ENCODE measurements around the gene RNPS1.

Gene RNPS1

DNA sequence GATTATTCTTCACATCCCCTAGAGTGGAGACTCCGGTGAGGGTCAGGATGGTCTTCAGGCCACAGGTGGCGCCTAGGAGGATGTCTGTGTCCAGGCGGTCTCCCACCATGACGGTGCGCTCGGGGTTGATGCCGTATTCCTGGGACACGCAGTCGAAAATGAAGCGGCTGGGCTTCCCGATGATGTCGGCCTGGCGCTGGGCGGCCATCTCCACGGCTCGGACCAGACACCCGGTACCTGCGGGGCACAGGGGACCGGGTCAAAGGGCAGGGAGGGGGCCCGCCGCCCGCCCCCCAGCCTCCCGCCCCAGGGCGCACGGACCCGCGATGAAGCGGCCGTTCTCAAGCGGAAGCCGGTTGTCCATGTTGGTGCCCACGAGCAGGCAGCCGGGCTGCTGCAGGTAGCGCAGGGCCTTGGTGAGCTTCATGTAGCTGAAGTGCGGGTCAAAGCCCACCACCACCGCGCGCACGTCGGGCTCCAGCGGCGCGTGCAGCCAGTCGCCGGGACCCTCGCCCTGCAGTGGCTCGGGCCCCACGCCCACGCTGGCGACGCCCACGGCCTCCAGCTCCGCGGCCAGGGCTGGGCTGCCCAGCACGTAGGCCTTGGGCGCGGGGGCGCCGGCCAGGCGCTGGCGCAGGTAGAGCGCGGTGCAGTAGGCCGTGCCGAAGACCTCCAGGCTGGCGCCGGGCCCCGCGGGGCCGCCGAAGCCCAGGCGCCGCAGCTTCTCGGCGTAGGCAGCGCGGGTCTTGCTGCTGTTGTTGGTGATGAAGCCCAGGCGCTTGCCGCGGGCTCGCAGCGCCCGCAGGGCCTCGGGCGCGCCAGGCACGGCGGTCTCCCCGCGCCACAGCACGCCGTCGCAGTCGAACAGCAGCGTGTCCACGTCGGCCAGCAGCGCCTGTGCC, 53.9 kb downstream of the RNPS1 start:
- TF ChIP-seq, protein P1, sequence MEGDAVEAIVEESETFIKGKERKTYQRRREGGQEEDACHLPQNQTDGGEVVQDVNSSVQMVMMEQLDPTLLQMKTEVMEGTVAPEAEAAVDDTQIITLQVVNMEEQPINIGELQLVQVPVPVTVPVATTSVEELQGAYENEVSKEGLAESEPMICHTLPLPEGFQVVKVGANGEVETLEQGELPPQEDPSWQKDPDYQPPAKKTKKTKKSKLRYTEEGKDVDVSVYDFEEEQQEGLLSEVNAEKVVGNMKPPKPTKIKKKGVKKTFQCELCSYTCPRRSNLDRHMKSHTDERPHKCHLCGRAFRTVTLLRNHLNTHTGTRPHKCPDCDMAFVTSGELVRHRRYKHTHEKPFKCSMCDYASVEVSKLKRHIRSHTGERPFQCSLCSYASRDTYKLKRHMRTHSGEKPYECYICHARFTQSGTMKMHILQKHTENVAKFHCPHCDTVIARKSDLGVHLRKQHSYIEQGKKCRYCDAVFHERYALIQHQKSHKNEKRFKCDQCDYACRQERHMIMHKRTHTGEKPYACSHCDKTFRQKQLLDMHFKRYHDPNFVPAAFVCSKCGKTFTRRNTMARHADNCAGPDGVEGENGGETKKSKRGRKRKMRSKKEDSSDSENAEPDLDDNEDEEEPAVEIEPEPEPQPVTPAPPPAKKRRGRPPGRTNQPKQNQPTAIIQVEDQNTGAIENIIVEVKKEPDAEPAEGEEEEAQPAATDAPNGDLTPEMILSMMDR (IDR thresholded peaks at IDR 0.05; ENCODE audit: insufficient read depth, missing control alignments), result no peak
- FAIRE-seq (no peak), DNase-seq (ENCODE audit: insufficient read length, low spot score) (no peak)

DNA sequence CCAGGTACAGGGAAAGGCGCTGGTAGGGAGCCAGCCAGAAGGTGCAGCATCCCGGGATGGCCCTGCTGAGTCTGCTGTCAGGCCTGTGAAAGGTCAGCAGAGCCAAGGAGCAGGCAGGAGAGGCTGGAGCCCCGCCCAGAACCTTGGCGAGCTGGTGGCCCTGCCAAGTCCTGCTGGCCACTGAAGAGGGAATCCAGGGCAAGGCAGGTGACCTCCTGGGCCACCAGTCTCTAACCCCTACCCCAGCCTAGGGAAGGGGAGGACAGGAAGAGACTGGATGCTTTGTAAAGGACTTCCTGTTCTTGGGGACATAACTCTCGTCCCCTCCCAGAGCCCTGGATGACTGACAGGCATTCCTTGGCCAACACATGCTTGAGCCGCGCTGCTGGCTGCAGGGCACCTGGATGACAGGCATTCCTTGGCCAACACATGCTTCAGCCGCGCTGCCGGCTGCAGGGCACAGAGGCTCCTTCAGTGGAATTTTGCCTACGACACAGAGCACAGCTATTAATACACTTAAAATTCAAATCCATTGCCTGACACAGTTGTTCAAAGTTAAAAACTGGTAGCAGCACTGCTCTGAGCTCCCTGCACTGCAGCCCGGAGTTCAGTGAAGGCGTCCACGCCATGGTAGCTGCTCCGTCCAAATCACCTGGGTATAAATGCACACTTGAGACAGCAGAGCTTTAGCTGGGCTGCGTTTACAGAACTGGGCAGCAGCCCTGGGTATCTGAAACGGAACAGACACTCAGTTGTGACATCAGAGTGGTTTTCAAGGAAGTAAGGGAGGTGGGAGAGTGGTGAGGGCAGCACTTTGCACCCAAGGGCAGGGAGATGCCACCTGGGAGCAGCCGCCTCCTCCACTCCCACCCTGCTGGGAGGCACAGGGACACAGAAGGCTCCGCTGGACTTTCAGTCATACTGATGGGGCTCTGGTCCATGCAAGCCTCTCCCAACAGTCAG, 55.3 kb downstream of the RNPS1 start:
- FAIRE-seq (no peak), DNase-seq (ENCODE audit: insufficient read length, low spot score) (no peak)
- TF ChIP-seq, protein P1 (IDR thresholded peaks at IDR 0.05; ENCODE audit: insufficient read depth, missing control alignments), result no peak

DNA sequence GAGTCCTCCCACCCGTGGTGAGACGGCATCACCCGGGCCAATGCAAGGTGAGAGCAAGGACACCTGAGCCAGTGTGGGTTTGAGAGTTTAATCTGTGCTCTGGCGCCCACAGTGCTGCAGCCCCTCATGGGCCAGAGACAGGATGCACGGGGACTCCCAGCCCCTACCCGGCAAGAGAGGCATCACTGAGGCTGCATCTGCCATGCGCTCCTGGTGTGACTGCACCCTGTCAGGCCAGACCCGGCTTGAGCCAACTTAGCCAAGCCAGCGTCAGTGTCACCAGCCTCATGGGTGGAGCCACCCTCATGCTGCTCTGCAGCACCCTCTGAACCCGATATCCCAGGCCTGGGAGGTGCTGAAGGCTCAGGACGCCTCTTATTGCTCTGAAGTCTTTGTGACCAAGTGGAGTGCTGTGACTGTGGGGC, 56.0 kb downstream of the RNPS1 start:
- DNase-seq (ENCODE audit: insufficient read length, low spot score) (no peak), FAIRE-seq (no peak)
- TF ChIP-seq, protein P1 (IDR thresholded peaks at IDR 0.05; ENCODE audit: insufficient read depth, missing control alignments), result no peak

DNA sequence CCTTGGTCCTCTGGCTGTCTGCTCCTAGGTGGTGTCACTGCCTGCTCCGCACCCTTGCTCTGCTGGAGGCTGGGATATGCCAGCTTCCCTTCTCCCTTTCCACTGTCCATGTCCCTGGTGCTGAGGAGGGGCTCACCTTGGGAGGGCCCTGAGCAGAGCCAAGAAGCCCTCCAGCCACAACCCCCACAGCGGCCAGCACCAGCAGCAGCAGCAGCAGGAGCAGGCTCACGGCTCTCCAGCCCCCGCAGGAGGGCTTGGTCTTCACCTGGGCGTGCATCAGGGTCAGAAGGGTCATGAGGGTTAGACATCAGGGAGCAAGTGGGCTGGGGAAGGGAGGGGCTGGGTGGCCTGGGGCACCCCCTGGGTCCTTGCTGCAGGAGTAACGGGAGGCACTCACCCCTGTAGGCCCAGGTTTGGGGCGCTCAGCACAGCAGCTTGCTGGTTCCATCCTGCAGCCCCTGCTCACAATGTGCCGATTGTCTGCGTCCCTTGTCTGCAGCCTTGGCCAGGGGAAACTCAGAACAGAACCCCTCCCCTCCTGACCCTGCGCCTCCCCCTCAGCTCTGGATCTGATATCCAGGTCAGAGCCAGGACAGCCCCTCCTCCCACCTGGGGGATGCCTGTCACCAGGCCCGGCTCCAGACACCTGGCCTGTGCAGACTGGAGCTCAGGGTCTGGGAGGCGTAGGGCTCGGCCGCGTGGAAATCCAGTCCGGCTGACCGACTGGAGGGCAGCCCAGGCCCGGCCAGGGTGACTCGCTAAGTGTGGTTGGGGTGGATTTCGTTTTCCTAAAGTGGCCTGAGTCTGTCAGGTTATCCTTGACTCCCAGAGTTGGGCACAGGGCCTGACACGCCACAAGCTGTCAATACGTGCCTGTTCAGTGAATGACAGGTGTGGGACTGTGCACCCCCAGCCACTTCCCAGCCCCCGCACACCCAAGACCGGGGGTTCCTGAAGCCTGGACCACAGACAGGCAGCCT, 57.2 kb downstream of the RNPS1 start, which contains the start of gene BRICD5:
Gene BRICD5, minus strand, starts transcription at position 478 of the 980 bp plus-strand sequence. Its CDS starts 30 bp downstream, at position 448.
- TF ChIP-seq, protein P1 (IDR thresholded peaks at IDR 0.05; ENCODE audit: insufficient read depth, missing control alignments), result no peak
- DNase-seq (ENCODE audit: insufficient read length, low spot score) (no peak), FAIRE-seq (no peak)

DNA sequence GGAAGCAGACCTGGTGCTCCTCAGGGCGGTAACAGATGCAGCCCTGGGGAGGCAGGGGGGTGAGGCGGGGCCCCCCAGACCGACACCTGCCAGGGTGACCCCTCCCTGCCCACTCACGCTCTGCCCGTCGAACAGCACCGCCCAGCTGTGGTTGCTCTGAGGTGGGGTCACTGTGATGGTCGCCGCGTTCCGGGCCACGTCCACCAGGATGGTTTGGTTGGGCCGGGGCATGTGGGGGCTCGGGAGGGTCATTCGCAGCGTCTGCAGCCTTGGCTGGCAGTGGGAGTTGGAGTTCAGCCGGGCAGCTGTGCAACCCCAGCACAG, 58.0 kb downstream of the RNPS1 start:
- DNase-seq (ENCODE audit: insufficient read length, low spot score), result no peak
- TF ChIP-seq, protein P1 (IDR thresholded peaks at IDR 0.05; ENCODE audit: insufficient read depth, missing control alignments), result no peak
- no peak for FAIRE-seq

DNA sequence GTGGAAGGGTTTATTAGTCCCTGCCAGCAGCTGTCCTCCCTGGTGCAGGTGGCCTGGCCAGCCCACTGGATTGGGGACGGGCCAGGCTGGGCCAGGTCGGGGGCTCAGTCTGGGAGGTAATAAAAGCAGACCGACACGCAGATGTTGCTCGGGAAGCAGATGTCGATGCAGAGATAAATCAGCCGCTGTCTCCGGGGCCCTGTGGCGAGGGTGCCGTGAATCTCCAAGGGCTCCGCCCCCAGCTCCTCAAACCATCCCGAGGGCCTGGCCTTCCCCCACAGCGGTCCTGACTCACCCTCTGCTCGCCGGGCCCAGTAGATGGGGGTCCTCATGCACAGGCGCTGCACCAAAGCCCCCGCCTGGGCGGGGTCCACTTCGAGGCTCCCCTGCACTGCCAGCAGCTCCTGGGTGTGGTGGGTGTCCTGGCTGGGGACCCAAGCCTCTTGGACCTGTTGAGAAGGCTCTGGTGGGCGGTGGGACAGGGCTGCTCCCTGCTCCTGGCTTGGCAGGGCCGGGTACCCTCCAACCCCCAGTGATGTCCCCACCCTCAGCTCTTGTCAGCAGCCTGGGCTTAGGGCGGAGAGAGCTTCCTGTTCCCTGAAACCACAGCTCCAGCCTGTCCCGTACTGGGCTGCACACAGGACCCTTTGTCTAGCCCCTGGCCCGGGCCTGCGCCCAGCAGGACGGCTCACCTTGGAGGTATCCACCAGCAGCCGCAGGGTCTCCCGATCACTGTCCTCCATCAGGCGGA, 58.5 kb downstream of the RNPS1 start:
- TF ChIP-seq, protein P1 (IDR thresholded peaks at IDR 0.05; ENCODE audit: insufficient read depth, missing control alignments), result no peak
- DNase-seq (ENCODE audit: insufficient read length, low spot score) (no peak), FAIRE-seq (no peak)
